K562 (cell line): ENCODE results near the gene ATG10. TPM values are rescaled to one million over a fixed set of nuclear protein-coding genes. Genes with fewer than 3 reads are reported as not detected.

Source experiments
- ATAC-seq: fragments of 200-7000 bp; cut with Tn5 transposase; 3 replicates; pipeline ENCODE4 v1.9.1; 2020; ENCODE audit warnings: moderate library complexity
- BruUV-seq: library from RNA; stranded (reverse); fragments of 400-500 nt; replicated peaks from 2 replicates; lab custom pipeline; 2021; lab: Mats Ljungman, UMichigan
- CTCF ChIA-PET: fragments of 300-600 bp; formaldehyde crosslinking; extraction: SDS; loops from one replicate; lab custom pipeline; 2021; ENCODE audit warnings: low intra/inter-chr PET ratio; lab: Yijun Ruan, JAX
- POLR2A ChIA-PET: fragments of 300-600, 350-650 bp; sonication (Branson Sonifier 250); formaldehyde crosslinking; extraction: SDS; loops from one replicate; lab custom pipeline; 2021; ENCODE audit warnings: antibody characterized with exemption, inconsistent platforms; lab: Yijun Ruan, JAX
- DNase-seq, 4 experiments: peaks; one replicate each; pipeline versions ENCODE4 v3.0.0 to v3.0.0-alpha.2; 2011 to 2018; ENCODE audit warnings: low spot score in 3 of 4, mixed read lengths in 3 of 4; ENCODE audit errors: extremely low read depth in 1 of 4
- FAIRE-seq: peaks from 2 replicates; lab custom pipeline; 2011; peaks lifted over from hg19 to GRCh38; lab: Jason Lieb, UNC
- H2AFZ ChIP-seq: 2 replicates; pipeline ENCODE4 v1.6.0; 2011; ENCODE audit warnings: low read depth, low read length, control low read depth, inconsistent platforms
- H3K27ac ChIP-seq: fragments of 200-600 bp; 3 replicates; pipeline ENCODE4 v1.8.0; 2011; ENCODE audit warnings: low read depth, mild to moderate bottlenecking, control low read depth, inconsistent platforms, low read length, moderate library complexity, mixed read lengths; ENCODE audit errors: extremely low read depth
- H3K27me3 ChIP-seq, 2 experiments: fragments of 300-600 bp in 1 of 2; 2 replicates in 1 of 2; 3 replicates in 1 of 2; pipeline versions ENCODE4 v1.6.0 to v1.8.0; 2011; ENCODE audit warnings: inconsistent platforms in 2 of 2, low read length in 2 of 2, mild to moderate bottlenecking in 1 of 2, mixed read lengths in 1 of 2, moderate library complexity in 1 of 2; ENCODE audit not compliant: control insufficient read depth in 2 of 2, insufficient read depth in 2 of 2
- H3K36me3 ChIP-seq: fragments of 300-600 bp; 3 replicates; pipeline ENCODE4 v1.8.0; 2011; ENCODE audit warnings: mild to moderate bottlenecking, low read length, inconsistent platforms; ENCODE audit not compliant: control insufficient read depth, insufficient read depth
- H3K4me1 ChIP-seq, 2 experiments: fragments of 200-600 bp in 1 of 2; replicated peaks in 1 of 2; 2 replicates in 1 of 2; 3 replicates in 1 of 2; pipeline versions ENCODE4 v1.5.1 to v1.8.0; 2011; ENCODE audit warnings: inconsistent platforms in 2 of 2, low read length in 2 of 2, mild to moderate bottlenecking in 1 of 2, mixed read lengths in 1 of 2, moderate library complexity in 1 of 2; ENCODE audit not compliant: control insufficient read depth in 2 of 2, insufficient read depth in 2 of 2
- H3K4me2 ChIP-seq: 2 replicates; pipeline ENCODE4 v1.6.1; 2011; ENCODE audit warnings: low read length, control low read depth, inconsistent platforms, mixed read lengths; ENCODE audit not compliant: insufficient read depth
- H3K4me3 ChIP-seq: fragments of 200-600 bp; sonication (generic), shearing (Covaris generic); 2 replicates; pipeline ENCODE4 v1.5.1; 2016; ENCODE audit warnings: control low read depth, inconsistent platforms
- H3K79me2 ChIP-seq: fragments of 200-600 bp; 3 replicates; pipeline ENCODE4 v1.8.0; 2011; ENCODE audit warnings: low read length, inconsistent platforms; ENCODE audit not compliant: control insufficient read depth, insufficient read depth
- H3K9ac ChIP-seq, 2 experiments: 2 replicates each; pipeline versions ENCODE4 v1.6.0 to v1.6.1; 2011; ENCODE audit warnings: low read depth in 2 of 2, low read length in 2 of 2, control low read depth in 1 of 2, inconsistent platforms in 1 of 2, mild to moderate bottlenecking in 1 of 2, mixed read lengths in 1 of 2; ENCODE audit not compliant: insufficient read depth in 1 of 2
- H3K9me1 ChIP-seq: one replicate; pipeline ENCODE4 v1.6.0; 2011; ENCODE audit warnings: inconsistent platforms, mild to moderate bottlenecking, low read length, moderate library complexity; ENCODE audit not compliant: control insufficient read depth, insufficient read depth
- H3K9me3 ChIP-seq: replicated peaks from 2 replicates; pipeline ENCODE4 v1.5.1; 2011; ENCODE audit warnings: low read depth, low read length, inconsistent platforms; ENCODE audit not compliant: control insufficient read depth, insufficient read depth
- H4K20me1 ChIP-seq: replicated peaks from 2 replicates; pipeline ENCODE4 v1.6.1; 2011; ENCODE audit warnings: low read length, inconsistent platforms, mixed read lengths; ENCODE audit not compliant: control insufficient read depth, insufficient read depth
- CCNT2 ChIP-seq: IDR thresholded peaks from 2 replicates; pipeline ENCODE4 v1.6.1; 2011; ENCODE audit warnings: borderline replicate concordance, low read depth, mild to moderate bottlenecking, moderate library complexity, mixed read lengths, low read length; ENCODE audit not compliant: insufficient read length; ENCODE audit errors: extremely low read depth
- PTRF ChIP-seq: fragments of 450-650 bp; IDR thresholded peaks from 2 replicates; pipeline ENCODE4 v1.6.1; 2016; ENCODE audit warnings: mild to moderate bottlenecking, missing genetic modification characterization, missing compliant biosample characterization
- STAG1 ChIP-seq: sonication (generic); formaldehyde crosslinking; IDR thresholded peaks from 2 replicates; pipeline ENCODE4 v1.5.0; 2020; ENCODE audit warnings: missing genetic modification reagents, borderline replicate concordance
- ZBTB11 ChIP-seq, 3 experiments: fragments of 200-800 bp in 1 of 3; fragments of 250-450 bp in 1 of 3; fragments of 450-650 bp in 1 of 3; sonication (Bioruptor Pico) in 1 of 3; sonication (Bioruptor generic) in 1 of 3; formaldehyde crosslinking in 1 of 3; IDR thresholded peaks; 2 replicates each; pipeline versions ENCODE4 v1.6.1 to v1.8.0; 2016 to 2022; ENCODE audit warnings: mild to moderate bottlenecking in 2 of 3, missing genetic modification characterization in 2 of 3, missing compliant biosample characterization in 1 of 3, moderate library complexity in 1 of 3
- WGBS: fragments of 100-300 bp; shearing (Covaris generic); methylation state at CpG from one replicate; pipeline ENCODE4 v1.1.6; 2016; ENCODE audit warnings: low coverage, mixed read lengths; ENCODE audit not compliant: insufficient coverage; ENCODE audit errors: missing lambda C conversion rate; 5-methylcytosine and 5-hydroxymethylcytosine counted together
- in situ Hi-C: fragments of 300-500 bp; cut with MboI; formaldehyde crosslinking; loops from 4 replicates; pipeline ENCODE4 v1.15.0; 2018; ENCODE audit warnings: inconsistent platforms, mixed read lengths
- intact Hi-C: fragments of 100-400 bp; cut with micrococcal nuclease; formaldehyde crosslinking; loops from 2 replicates; pipeline ENCODE4 v1.14.2; 2022
- polyA plus RNA-seq, 8 experiments: library from polyadenylated mRNA; depleted of rRNA in 4 of 8; stranded (reverse) in 5 of 8; unstranded in 3 of 8; fragments of >200 nt; fragmentation: Nextera tagmentation in 2 of 8; fragmentation: Illumina TruSeq in 1 of 8; extraction: Ambion mirVana in 2 of 8; extraction: Trizol in 1 of 8; gene quantifications; 2 replicates each; pipeline versions ENCODE4 v1.2.1 to v1.2.3, GENCODE V29; 2011 to 2014; ENCODE audit warnings: inconsistent platforms in 1 of 8, missing spikeins in 1 of 8
- total RNA-seq, 7 experiments: library from RNA; depleted of rRNA in 6 of 7; stranded (reverse); fragments of >200 nt in 6 of 7; fragmentation: Illumina TruSeq in 2 of 7; extraction: Trizol in 2 of 7; gene quantifications; 2 replicates each; pipeline versions ENCODE4 v1.2.1 to v1.2.3, GENCODE V29; 2011 to 2021; ENCODE audit warnings: low replicate concordance in 1 of 7

Gene ATG10
- total and polyA plus RNA-seq, 9 of the 15 experiments (the other 6 are each of a cell fraction or from before 2014, with no cell fraction given): 7.0 to 18.8 (median 14.6) TPM

- no peak overlapping the region for H3K27ac ChIP-seq
- H3K36me3 ChIP-seq: no peaks in the 10 kb centered on the region
- ChIA-PET POLR2A (no interaction called here), CTCF (no interaction called here)
- no peaks in the 10 kb centered on the region for H3K9me1 ChIP-seq
- intact Hi-C loops: loop anchor here (5.0 kb wide), 1 partner anchor 198 kb away; the partner anchor contains the start of gene ATG10
- no peak overlapping the region for H3K4me2 ChIP-seq
- no peak overlapping the region for H2AFZ ChIP-seq
- DNase-seq: no peak
- no peaks in the 10 kb centered on the region for H4K20me1 ChIP-seq
- no peaks in the 10 kb centered on the region for H3K27me3 ChIP-seq
- no TSS peak for BruUV-seq
- peaks cover 0 to 3% of the 10 kb centered on the region in 2 experiments; a peak in 3 of 5 replicates for H3K4me1 ChIP-seq
- 41% methylated on average over 1 of the region's 1 CpG for WGBS
- H3K79me2 ChIP-seq: no peaks in the 10 kb centered on the region
- ATAC-seq: no peak
- no peak for TF ChIP-seq PTRF
- TF ChIP-seq STAG1 (CRISPR knock-in tag): no peak
- TF ChIP-seq ZBTB11 (CRISPR knock-in tag; IDR thresholded peaks at IDR 0.05): no peak
- TF ChIP-seq CCNT2: no peak
- H3K4me3 ChIP-seq: no peak overlapping the region
- H3K9me3 ChIP-seq: no peaks in the 10 kb centered on the region
- no peak overlapping the region for H3K9ac ChIP-seq
- no peak for FAIRE-seq
- in situ Hi-C loops: loop anchor here (25.0 kb wide), 1 partner anchor 658 kb away; no protein-coding TSS in a partner anchor
Observed at GRCh38 chr5:82169892-82170291, 198.1 kb downstream of the ATG10 start.
